Measurements from ENCODE around the gene MYO6. TPM values are rescaled to one million over a fixed set of nuclear protein-coding genes. Genes with fewer than 3 reads are reported as not detected.

MYO6 gene
- total RNA-seq, 4 donors from 2014 or later: 26.1 to 38.0 (median 34.8) TPM

DNA sequence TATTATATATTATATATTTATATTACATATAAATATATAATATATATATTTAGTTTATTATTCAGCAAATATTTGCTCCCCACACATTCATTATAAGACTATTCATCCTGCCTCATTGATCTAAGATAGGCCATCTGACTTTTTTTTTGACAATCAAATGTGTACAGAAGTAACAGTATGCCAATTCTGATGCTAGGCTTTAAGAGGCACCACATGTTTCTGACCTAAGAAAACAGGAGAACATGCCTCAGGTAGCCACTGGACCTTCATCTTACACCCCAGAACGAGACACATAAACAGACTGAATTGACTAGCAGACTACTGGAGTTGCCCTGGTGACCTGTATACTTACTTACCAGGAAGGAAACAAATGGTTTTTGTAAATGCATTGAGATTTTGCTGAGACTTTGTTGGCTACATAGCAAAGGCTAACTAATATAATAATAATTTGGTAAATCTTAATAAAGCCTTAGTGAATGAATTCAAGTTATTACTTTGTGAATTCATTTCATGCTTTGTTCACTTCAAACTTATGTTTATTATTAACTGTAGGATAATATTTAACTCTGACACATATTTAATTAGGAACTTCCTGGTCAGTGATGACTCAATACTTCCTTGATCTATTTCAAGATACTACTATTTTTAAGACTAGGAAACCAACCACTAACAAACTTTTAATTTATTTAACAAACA lies 13.4 kb upstream of the MYO6 start:
- no peak overlapping the region for H3K4me3 ChIP-seq (ENCODE audit: low read depth, poor library complexity, severe bottlenecking)
- TF ChIP-seq, protein P1, sequence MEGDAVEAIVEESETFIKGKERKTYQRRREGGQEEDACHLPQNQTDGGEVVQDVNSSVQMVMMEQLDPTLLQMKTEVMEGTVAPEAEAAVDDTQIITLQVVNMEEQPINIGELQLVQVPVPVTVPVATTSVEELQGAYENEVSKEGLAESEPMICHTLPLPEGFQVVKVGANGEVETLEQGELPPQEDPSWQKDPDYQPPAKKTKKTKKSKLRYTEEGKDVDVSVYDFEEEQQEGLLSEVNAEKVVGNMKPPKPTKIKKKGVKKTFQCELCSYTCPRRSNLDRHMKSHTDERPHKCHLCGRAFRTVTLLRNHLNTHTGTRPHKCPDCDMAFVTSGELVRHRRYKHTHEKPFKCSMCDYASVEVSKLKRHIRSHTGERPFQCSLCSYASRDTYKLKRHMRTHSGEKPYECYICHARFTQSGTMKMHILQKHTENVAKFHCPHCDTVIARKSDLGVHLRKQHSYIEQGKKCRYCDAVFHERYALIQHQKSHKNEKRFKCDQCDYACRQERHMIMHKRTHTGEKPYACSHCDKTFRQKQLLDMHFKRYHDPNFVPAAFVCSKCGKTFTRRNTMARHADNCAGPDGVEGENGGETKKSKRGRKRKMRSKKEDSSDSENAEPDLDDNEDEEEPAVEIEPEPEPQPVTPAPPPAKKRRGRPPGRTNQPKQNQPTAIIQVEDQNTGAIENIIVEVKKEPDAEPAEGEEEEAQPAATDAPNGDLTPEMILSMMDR (IDR thresholded peaks at IDR 0.05): no peak
- TF ChIP-seq POLR2A (IDR thresholded peaks at IDR 0.05): no peak
- WGBS, 2 donors: 40 to 52% methylated on average over 1 of the region's 1 CpG
- intact Hi-C loops (cut with DNase I; ENCODE audit: low total_unique reads): no loop called here
- DNase-seq (ENCODE audit: low spot score in 2 of 2): no peak

DNA sequence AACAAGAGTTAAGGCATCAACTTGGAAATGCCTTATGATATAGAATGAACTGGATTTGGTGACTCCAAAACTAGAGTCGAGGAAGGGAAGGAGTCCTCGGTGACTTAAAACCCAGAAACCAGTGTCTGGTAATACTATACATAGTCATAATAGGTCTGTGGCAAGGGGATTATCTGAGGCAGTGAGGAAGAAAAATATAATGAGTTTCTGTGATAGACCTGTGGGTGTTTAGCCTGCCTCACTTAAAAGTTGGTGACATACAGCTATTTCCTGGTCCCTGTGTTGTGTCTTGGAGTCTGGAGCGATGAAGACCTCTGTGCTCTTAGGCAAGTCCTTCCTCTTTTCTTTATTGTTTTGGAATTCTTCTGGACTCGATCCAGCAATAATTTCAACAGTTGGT lies 5.1 kb upstream of the MYO6 start:
- WGBS, 2 donors: 75 to 78% methylated on average over 4 of the region's 4 CpGs
- intact Hi-C loops (cut with DNase I; ENCODE audit: low total_unique reads): no loop called here
- no peak overlapping the region for H3K4me3 ChIP-seq (ENCODE audit: low read depth, poor library complexity, severe bottlenecking)
- TF ChIP-seq, protein P1 (IDR thresholded peaks at IDR 0.05): no peak
- no peak for TF ChIP-seq POLR2A (IDR thresholded peaks at IDR 0.05)
- DNase-seq (ENCODE audit: low spot score in 2 of 2): no peak

DNA sequence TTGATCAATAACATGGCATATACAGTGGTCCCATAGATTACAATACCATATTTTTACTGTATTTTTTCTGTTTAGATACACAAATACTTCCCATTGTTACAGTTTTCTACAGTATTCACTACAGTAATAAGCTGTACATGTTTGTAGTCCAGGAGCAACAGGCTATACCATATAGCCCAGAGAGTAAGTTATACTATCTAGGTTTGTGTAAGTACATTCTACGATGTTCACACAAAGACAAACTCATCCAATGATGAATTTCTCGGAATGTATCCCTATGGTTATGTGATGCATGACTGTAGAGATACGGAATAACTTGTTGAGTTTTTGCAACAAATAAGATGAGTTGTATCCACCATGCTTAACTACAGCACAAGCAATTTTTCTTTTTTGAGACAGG lies 3.6 kb upstream of the MYO6 start:
- H3K4me3 ChIP-seq (ENCODE audit: low read depth, poor library complexity, severe bottlenecking): no peak overlapping the region
- TF ChIP-seq, protein P1 (IDR thresholded peaks at IDR 0.05): no peak
- no peak for TF ChIP-seq POLR2A (IDR thresholded peaks at IDR 0.05)
- DNase-seq (ENCODE audit: low spot score in 2 of 2): no peak
- intact Hi-C loops (cut with DNase I; ENCODE audit: low total_unique reads): no loop called here
- 90 to 95% methylated on average over 3 of the region's 3 CpGs for WGBS, 2 donors

DNA sequence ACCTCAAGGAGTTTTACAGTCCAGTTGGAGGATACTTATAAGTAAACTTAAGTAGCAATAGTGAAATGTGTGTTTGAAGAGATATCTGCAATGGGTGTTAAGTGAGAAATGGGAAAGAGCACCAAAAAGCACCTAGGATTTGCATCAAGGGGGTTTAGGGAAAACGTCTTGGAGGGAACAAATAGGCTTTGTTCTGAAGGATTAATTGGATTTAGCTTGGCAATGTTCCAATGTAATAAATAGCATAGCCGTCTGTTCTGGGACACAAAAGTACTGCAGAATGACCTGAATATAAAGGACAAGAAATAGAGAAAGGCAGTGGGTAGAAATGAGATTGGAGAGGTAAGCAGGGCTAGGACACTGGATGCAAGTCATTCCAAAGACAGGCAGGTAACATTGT lies 2.8 kb upstream of the MYO6 start:
- DNase-seq (ENCODE audit: low spot score in 2 of 2): no peak
- 16 to 19% methylated on average over 2 of the region's 2 CpGs for WGBS, 2 donors
- no peak for TF ChIP-seq POLR2A (IDR thresholded peaks at IDR 0.05)
- TF ChIP-seq, protein P1 (IDR thresholded peaks at IDR 0.05): no peak

DNA sequence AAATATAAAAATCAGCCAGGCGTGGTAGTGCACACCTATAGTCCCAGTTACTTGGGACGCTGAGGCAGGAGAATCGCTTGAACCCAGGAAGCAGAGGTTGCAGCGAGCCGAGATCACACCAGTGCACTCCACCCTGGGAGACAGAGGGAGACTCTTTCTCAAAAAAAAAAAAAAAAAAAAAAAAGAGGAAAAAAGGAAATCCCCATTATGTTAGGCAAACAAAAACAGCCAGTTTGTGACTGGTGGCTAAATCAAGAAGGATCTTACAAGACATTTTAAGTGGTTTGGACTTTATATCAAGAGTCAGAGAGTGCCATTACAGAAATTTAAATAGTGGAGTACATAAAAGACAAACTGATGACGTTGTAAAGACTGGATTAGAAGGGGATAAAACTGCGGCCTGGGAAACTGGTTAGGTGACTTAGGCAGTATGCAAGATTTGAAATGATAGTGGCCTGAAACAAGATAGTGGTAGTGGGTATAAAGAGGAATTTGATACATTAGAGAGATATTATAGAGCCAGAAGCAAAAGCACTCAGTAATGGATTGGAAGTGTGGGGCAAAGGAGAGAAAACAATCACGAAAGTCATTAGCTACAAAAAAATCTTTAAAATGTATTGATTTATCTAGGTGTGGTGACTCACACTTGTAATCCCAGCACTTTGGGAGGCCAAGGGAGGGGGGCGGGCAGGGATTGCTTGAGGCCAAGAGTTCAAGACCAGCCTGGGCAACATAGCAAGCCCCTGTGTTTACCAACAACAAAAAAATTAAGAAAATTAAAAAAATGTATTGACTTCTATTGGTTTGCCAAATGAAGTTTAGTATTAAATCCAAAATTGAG lies 1.7 kb upstream of the MYO6 start:
- no peak overlapping the region for H3K4me3 ChIP-seq (ENCODE audit: low read depth, poor library complexity, severe bottlenecking)
- intact Hi-C loops (cut with DNase I; ENCODE audit: low total_unique reads): no loop called here
- 77 to 78% methylated on average over 9 of the region's 9 CpGs for WGBS, 2 donors
- DNase-seq (ENCODE audit: low spot score in 2 of 2): no peak
- TF ChIP-seq, protein P1 (IDR thresholded peaks at IDR 0.05): no peak
- TF ChIP-seq POLR2A (IDR thresholded peaks at IDR 0.05): no peak

More for the DNA sequence above, 2.8 kb upstream of the MYO6 start:
- intact Hi-C loops (cut with DNase I; ENCODE audit: low total_unique reads): no loop called here
- H3K4me3 ChIP-seq (ENCODE audit: low read depth, poor library complexity, severe bottlenecking): no peak overlapping the region

All from lower leg skin (tissue), 4 donors.